Activated effector memory CD4-positive, alpha-beta T cell treated with anti-CD3 and anti-CD28 coated beads, Interleukin-2, amount 50 U/mL, for 16 hours (primary cell): Measurements from ENCODE around the gene TNKS1BP1.
"Not testable (repeated sequence)": the region's sequence is repeated elsewhere in the genome, so short reads cannot be mapped to it uniquely, and the experiment has no call there.

Experiments used
- DNase-seq: peaks from one replicate; pipeline ENCODE4 v3.0.0-alpha.2; 2020

The TNKS1BP1 gene

DNA sequence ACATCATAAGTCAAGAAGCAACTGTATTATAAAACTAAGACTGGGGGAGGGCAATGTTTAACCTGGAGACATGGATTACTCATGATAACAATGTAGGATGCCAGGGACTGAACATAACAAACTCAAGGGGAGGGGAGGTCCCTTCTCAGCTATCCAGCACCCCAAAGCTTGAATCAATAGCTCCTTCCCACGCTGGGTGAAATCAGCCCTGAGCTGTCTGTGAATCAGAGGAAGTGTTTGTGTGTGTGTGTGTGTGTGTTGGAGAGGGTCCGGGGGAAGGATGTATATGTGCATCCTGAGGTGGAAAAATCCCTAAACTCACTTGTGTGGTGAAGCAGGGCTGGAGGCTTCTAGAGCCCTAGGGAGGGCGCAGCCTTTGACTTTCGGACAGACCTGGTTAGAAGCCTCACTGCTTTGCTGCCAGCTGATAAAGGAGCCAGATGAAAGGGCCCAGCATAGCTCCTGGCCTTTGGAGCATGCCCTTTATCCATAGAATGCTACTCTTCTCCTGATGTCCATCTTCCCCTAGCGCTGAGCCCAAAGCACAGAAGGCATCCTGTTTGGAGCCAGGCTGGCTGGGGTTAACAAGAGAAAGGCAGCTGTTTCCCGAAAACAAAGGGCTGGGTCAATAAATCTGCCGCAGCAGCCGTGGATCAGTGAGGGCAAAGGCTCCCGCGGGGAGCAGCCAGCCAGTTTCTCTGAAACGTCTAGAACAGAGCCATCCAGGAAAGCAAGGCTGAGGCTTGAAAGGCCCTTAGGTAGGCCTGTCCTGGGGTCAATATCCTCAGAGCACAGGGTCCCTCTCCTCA lies 35.8 kb downstream of the TNKS1BP1 start:
- DNase-seq: no peak

DNA sequence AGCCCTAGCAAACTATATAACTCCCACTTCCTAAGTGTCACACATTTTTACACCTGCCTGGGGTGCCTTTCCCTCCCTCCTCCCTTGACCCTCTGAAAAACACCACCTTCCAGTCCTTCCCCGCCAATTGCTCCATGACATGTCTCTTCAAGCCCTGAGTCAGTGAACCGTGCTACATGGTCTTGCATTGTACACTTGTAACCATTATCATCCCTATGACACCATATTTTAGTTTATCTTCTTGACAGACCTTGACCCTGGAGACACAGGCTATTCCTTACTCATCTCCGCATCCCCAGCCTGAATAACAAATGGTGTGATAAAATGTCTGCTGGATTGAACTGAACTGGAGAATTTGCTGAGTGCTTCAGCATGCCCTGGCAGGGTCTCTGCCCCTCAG lies 36.9 kb downstream of the TNKS1BP1 start:
- DNase-seq: no peak

DNA sequence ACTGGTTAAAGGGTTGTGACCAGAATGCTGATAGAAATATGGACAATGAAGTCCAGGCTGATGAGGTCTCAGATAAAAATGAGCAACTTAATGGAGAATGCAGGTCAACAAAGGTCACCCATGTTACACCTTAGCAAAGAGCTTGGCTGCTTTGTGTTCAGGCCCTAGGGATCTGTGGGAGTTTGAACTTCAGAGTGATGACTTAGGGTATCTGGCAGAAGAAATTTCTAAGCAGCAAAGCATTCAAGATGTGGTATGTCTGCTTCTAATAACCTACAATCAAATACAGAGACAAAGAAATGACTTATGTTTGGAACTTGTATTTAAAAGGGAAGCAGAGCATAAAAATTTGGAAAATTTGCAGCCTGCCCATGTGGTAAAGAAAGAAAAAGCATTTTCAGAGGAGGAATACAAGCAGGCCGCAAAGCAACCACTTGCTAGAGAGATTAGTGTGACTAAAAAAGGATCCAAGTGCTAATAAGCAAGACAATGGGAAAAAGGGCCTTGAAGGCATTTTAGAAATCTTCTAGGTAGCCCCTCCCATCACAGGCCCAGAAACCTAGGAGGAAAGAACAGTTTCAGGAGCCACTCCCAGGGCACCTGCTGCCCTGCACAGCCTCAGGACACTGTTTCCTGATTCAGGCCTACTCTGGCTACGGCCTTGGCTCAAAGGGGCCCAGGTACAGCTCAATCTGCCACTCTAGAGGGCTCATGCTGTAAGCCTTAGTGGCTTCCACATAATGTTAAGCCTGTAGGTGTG lies 41.3 kb downstream of the TNKS1BP1 start:
- DNase-seq: no peak

DNA sequence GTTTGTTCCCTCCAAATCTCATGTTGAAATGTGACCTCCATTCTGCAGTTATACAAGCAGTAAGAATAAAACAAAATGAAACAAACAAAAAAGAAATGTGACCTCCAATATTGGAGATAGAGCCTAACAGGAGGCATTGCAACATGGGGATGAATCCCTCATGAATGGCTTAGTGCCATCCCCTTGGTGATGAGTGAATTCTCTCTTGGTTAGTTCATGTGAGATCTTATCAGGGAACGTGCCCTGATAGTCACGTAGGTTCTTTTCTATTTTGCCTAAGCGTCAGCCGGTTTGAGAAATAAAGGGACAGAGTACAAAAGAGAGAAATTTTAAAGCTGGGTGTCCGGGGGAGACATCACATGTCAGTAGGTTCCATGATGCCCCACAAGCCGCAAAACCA lies 43.2 kb downstream of the TNKS1BP1 start:
- not testable (repeated sequence) for DNase-seq

DNA sequence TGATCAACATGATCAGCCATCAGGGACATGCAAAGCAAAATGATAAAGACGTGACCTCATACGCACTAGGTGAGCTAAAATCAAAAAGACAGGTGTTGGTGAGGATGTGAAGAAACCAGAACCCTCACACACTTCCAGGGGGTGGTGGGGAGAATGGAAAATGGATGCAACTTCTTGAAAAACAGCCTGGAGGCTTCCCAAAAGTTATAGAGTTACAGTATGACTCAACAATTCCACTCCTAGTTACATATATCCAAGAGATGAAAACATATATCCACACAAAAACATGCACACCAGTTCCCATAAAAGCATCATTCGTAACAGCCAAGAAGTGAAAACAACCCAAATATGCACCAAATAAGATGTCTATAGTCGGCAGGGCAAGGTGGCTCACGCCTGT lies 45.6 kb downstream of the TNKS1BP1 start:
- no peak for DNase-seq

DNA sequence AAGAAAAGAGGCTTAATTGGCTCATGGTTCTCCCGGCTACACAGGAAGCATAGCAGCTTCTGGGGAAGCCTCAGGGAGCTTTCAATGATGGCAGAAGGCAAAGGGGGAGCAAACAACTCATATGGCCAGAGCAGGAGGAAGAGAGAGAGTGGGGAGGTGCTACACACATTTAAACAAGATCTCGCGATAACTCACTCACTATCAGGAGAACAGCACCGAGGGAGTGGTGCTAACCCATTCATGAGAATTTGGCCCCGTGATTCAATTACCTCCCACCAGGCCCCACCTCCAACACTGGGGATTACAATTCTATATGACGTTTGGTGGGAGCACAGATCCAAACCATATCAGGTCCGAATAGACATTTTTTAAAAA lies 46.0 kb downstream of the TNKS1BP1 start:
- no peak for DNase-seq

DNA sequence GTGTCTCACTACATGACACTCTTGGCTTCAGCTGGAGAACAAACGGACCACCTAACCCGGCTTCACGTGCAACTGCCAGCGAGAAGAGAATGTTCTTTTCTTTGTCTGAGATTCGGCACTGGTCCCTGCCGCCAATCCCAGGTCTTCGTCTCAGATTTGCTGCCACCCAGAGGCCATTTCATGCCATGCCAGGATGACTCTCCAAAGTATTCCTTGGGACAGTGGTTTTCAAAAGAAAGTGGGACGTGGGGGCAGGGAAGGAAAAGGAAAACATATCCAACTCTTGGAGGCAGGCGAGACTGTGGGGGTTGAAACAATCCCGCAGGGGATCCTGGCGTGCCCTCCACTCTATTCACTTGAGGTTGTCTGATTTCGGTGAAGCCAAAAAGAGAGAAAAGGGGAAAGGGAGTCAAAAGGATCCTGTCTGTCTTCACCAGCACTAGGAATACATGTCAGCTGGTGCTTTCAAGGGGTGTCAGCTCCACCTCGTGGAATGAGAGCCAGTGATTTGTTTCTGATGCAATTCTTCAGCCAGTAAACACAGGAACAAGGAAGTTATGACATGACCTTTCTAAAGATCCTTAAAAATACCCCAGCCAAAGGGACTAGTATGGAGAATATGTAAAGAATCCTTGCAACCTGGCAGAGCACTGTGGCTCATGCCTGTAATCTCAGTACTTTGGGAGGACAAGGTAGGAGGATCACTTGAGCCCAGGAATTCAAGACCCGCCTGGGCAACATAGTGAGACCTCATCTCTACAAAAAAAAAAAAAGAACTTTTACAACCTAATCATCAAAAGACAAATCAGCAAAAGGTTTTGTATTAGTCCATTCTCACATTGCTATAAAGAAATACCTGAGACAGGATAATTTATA lies 46.7 kb downstream of the TNKS1BP1 start:
- peak; percentile 66 for DNase-seq

DNA sequence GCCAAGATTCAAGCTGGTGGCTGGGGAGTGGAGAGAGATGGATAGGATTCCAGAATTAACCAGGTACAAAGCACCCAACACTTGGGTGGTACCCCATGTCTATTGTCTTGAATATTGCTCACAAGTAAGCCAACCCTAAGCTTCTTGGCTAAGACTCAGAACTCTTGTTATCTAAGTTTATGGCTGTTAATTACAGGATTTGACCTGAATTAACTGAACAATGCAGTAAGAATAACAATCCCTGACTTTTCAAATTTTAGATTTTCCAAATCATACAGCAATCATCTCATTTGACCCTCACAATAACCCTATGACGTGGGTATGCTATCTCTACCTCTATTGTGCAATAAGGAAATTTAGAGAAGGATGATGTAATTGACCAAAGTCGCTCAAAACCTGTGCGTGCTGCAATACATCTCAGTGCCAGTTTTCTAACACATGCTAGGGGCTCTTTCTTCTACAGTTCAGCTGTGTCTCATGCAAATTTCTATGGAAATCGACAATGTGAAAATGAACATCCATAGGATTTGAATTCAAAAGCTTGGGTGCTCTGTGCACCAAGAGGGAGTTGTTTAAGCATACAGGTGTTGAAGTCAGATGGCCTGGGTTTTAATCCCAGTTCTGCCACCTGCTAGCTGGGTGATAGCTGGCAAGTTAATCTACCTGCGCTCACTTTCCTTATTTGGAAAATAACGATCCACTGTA lies 47.6 kb downstream of the TNKS1BP1 start:
- no peak for DNase-seq

DNA sequence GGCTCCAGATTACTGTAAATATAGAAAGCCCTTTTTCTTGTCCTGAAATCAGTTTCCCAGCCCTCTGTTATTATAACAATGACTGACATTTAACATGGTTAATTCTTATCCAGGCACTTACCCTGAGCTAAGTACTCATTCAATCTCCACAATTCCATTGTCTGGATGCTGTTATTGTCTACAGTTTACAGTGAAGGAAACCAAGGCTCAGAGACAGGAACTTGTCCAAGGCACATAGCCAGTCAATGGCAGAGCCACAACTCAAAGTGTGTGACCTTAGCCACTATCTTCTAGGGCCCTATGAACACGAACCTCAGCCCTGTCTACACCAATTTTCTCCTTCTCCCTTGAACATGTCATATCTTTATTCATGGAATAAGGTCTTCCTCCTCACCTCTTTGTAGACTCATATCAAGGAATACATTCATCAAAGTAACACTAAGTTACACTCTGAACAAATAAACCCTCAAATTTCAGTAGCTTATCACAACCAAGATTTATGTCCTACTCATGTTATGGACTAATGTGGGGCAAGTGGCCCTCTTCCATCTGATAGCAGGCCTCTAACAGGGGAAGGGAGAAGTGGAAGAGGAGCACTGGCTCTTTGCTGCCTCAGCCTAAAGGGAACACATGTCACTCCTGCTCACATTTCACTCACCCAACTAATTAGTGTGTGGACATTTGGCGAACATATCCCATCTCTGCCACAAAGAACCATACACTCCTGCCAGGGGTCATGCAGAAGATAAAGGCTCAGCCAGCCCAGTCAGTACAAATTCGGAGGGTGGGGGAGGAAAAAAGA lies 48.4 kb downstream of the TNKS1BP1 start:
- DNase-seq: no peak

DNA sequence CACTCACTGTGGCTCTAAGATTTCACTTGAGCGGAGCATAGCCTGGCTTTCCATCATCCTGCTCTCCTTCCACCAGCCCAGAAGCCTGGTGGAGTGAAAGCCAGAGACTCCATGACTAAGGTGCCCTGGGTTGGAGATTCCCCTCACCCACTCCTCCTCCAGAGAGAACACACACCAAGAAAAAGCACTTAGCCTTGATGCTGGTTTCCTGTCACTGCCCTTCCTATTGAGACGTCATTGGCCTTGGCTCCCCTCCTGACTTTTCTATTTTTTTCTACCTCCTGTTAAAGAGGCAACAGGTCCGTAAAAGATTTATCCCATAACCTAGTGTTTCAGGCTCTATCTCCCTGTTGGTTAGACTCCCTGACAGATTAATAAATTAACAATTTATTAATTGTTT lies 49.2 kb downstream of the TNKS1BP1 start:
- no peak for DNase-seq

DNA sequence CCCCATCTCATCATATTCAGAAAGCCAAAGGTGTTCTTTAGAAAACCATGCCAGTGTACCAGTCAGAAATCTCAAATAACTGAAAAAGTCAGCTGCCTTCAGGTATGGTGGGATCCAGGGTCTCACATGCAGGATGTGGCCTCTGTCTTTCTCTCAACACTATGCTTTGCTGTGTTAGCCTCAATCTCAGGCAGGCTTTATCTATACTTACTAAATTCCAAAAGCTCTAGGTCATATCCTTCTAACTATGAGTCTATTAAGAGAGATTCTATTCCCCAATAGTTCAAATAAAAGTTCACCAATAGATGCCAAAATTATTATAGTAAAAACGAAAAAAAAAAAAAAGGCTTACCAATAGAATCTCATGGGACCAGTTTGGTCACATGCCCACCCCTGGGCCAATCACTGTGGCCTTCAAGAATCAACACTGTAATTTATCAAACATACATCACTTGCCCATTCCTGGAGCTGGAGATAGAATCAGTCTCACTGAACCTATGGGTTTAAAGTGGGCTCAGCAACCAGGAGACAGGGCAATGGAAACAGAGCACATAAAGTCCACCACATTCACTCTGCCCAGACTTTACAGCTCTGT lies 49.8 kb downstream of the TNKS1BP1 start:
- no peak for DNase-seq

DNA sequence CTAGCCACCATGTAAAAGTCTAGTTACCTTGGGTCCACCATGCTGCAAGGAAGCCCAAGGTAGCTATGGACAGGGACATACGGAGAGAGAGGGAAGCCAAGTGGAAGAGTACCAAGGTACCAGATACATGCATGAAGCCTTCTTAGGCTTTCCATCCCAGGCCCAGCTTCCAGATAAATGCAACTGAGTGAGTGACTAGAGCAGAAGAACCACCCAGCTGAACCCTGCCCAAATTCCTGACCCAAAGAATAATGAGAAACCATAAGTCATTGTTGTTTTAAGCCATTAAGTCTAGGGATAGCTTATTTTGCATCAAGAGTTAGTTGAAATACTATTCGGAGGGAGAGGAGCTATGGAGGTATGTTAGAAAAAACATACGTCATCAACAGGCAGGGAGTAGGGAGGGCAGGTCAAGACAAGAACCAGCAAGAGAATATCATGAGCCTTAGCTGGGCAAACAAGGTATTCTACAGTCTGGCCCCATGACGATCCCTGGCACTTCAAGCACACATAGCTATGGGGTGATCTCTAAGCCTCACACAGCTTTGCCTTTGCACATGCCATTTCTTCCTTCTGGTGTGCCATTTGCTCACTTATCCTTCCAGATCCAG lies 51.2 kb downstream of the TNKS1BP1 start:
- DNase-seq: no peak

DNA sequence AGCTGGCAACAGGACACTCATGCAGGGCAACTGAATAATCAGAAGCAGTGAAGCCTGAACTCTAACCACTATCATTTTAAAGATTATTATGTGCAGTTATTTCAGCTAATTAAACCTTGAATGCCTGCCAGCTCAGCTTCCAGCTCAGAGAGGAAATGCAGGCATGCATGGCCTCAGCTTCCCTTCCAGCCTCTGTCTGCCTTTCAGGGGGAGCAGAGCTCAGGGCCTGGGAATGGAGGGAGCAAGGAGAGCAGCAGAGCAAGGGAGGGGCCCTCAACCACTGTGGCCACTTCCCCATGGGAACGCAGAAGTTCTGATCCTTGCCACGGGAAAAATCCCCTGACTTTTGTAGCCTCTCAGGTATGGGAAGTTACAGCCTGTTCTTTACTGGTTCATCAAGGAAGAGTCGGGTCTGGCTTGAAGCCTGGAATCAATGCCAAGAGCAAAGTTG lies 55.2 kb downstream of the TNKS1BP1 start:
- no peak for DNase-seq

DNA sequence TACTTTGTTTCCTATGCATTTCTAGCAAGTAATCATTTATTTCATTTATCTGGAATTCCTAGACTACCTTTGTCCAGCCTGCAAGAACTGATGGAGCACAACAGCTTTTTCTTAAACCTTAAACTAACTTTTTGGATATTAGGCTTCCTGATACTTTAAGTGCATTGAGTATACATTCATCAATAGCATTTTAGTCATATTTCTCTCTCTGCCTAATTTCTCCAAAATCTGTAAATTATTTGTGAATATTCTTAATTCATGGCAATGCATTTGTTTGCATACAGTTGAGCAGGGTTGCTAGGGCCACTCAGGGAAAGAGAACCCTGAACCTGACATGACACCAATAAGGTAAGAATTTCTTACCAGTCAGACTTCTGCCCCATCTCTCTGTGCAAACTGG lies 58.6 kb downstream of the TNKS1BP1 start:
- no peak for DNase-seq

DNA sequence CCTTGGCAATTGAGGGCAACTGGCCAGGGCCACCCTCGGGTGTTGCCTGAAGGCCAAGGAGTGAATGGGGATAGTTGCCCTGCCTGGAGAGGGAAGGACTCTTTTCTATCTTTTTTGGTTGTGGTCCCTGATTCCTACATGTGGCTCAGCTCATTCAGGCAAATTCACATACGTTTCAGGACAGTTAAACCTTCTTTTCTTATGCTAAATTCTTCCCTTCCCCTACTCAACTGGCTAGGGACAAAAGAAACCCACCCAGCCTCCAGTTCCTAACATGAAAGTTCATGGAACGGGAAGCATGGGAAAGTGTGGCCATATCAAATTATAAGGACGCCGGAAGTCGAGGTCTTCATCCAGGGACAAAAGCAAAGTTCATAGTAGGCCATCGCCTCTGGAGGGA lies 61.4 kb downstream of the TNKS1BP1 start:
- no peak for DNase-seq

DNA sequence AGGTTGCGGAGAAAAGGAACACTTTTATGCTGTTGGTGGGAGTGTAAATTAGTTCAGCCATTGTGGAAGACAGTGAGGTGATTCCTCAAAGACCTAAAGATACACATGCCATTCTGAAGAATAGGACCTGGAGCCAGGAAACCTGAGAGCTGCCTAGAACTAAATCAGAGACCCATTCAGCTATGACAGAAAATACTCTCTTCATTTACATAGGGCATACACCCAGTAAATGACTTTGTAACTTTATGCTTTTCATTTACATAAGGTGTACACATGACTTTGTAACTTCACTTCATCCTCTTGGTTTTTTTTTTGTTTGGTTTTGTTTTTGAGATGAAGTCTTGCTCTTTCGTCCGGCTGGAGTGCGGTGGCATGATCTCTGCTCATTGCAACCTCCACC lies 62.6 kb downstream of the TNKS1BP1 start:
- DNase-seq: no peak

DNA sequence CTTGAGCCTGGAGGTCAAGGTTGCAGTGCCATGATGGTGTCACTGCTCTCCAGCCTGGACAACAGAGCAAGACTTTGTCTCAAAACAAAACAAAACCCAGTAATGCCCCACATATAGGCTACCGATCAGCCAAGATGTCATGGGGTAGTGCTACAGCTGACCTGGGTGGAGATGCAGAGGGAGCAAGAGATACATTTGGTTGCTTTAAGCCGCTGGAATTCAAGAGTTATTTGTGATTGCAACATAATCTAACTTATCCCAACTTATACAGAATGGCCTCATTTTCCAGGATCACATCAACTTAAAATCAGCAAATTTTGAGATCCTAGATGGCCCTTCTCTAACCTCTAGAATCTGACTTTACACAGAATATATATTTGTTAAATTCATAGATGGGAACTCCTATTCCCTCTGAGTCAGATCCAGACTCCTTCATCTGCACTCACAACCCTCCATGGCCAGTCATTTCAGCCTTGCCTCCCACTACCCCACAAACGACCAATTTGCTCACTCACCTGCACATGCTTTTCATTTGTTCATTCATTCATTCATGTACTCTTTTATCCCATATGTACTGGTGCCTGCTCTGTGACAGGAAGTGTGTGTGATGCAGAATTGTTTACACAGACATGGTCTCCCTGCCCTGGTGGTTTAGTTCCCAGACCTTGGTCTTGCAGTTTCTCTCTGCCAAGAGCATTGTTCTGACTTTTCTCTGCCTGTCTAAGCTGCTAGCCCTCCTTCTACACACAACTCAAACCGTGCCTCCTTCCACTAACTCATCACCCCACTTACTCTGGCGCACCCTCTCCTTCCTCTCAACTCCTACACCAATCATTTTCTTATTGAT lies 63.6 kb downstream of the TNKS1BP1 start:
- no peak for DNase-seq

DNA sequence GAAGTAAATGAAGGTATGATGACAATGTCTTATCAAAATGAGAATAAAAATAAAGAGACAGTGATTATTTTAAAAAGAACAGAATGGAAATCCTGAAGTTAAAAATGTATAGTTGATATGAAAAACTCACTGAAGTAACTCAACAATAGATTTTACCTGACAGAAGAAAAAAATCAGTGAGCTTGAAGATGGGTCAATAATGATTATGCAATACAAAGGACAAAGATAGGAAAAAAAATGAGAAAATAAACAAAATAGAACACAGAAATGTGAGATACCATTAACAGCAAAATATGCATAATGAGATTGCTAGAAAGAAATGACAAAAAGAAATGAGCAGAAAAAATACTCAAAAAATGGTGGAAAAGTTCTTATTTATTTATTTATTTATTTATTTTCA lies 68.6 kb downstream of the TNKS1BP1 start:
- DNase-seq: no peak

DNA sequence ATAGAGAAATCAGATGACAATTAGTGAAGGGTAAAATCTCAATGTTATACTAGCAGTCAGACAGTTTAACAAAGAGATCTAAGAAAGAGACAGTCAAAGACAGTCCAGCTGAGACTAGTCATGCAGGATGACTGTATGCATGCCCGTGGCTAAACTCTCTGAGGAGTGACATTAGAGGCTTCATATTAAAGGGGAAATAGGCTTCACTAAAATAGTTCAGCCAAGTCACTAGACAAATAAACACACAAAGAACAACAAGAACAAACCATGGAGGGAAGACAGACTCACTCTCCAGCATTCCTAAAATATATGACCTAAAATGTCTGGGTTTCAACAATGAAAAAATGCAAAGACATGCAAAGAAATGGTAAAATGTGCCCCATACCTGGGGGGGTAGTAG lies 69.1 kb downstream of the TNKS1BP1 start:
- DNase-seq: no peak

DNA sequence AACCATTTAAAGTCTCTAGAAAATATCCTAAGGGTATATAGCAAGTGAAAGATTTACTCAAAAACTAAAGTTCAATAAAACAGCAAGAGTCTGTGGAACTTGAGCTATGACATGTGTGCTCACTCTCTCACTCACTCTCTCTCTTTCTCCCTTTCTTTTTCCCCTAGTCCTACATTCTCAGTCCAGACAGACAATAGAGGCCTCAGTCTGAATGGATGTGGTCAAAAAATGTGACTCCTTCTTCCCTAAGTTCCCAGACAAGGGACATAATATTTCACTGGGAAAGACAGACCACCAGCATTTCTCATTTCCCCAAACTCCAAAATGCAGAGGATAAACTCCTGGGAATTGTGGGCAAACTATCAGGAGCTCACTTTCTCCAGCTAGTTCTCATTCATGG lies 70.1 kb downstream of the TNKS1BP1 start:
- DNase-seq: no peak
